Measurements from ENCODE around the gene ATRN.

The ATRN gene

DNA sequence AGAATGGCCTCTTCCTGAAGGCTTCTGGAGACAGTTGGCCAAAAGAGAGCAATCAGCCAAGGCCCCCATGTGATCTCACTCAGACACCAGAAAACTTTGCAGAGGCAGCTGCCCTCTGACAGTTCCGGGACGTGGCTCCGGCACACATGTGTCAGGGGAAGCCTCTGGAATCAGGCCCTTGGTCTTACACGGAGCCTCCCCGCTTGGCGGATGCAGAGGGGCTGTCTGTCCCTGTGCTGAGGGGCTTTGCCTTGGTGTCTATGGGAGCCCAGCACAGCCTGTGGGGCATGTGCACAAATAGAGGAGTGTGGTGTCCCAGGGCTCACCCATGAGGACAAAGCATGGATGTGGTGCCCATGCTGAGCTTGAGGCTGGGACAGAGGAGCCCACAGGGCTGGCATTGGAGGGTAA lies 227.8 kb downstream of the ATRN start:
- DNase-seq (ENCODE audit: low spot score): no peak
- no peak for TF ChIP-seq CTCF (IDR thresholded peaks at IDR 0.05; ENCODE audit: extremely low read depth, insufficient read depth, missing control alignments)
- in situ Hi-C loops (cut with MboI; ENCODE audit: low pct_unique_long_range_greater_than_20kb, low sequenced_read_pairs, unreplicated experiment): no loop called here

DNA sequence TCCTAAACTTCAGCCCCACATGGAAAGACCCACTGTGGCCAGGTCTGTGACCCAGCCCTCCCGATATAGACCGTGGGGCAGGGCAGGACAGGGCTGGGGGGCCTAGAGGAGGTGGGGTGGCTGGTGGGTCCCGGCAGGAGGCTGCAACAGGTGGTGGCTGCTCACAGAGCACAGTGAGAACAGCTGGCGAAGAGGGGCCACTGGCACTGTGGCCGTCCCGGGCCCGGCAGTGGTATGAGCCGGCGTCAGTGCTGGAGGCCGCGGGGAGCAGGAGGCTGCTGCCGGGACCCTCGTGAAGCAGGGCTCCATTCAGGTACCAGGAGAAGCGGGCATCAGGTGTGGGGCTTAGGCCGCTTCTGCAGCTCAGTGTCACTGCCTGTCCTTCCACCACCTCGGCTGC lies 228.2 kb downstream of the ATRN start:
- in situ Hi-C loops (cut with MboI; ENCODE audit: low pct_unique_long_range_greater_than_20kb, low sequenced_read_pairs, unreplicated experiment): no loop called here
- DNase-seq (ENCODE audit: low spot score): no peak
- no peak for TF ChIP-seq CTCF (IDR thresholded peaks at IDR 0.05; ENCODE audit: extremely low read depth, insufficient read depth, missing control alignments)

Data from GM13977 (cell line).